Mammary epithelial cell (primary cell): ENCODE data around the gene SPATA6.

Experiments used
- EZH2 ChIP-seq: IDR thresholded peaks from 2 replicates; pipeline ENCODE4 v1.6.1; 2012; ENCODE audit warnings: low read length, inconsistent platforms, borderline replicate concordance
- TF ChIP-seq, protein P1 (sequence below), 2 donors: IDR thresholded peaks in 1 of 2; conservative IDR thresholded peaks in 1 of 2; 2 replicates each; pipeline ENCODE4 v1.5.1; 2011 to 2012; ENCODE audit warnings: inconsistent platforms in 2 of 2, low read length in 2 of 2, mild to moderate bottlenecking in 2 of 2, control low read depth in 1 of 2, low read depth in 1 of 2; ENCODE audit not compliant: insufficient read depth in 1 of 2; ENCODE audit errors: extremely low read depth in 1 of 2

DNA sequence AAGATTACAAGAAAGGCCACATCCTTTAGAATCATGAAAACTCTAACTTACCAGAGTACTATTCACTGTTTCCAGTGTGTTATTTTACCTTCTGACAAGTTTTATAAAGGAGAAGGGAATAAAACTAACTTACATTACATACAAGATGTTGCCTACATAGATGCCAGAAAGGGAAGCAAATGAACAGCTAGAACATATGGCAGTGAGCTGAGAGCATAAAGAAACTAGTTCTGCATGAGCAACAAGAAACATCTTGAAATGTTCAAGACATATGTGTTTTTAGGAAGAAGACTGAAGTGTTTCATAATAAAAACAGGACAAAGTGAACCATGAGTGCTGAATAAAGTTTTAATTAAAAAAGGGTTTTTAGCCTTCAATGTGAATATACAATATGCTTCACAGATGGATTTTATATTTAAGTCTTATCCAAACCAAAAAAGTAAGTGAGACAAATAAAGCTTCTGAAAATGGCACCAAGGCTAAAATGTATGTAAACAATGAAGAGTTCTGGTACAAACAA, 210.1 kb downstream of the SPATA6 start:
- TF ChIP-seq, protein P1, sequence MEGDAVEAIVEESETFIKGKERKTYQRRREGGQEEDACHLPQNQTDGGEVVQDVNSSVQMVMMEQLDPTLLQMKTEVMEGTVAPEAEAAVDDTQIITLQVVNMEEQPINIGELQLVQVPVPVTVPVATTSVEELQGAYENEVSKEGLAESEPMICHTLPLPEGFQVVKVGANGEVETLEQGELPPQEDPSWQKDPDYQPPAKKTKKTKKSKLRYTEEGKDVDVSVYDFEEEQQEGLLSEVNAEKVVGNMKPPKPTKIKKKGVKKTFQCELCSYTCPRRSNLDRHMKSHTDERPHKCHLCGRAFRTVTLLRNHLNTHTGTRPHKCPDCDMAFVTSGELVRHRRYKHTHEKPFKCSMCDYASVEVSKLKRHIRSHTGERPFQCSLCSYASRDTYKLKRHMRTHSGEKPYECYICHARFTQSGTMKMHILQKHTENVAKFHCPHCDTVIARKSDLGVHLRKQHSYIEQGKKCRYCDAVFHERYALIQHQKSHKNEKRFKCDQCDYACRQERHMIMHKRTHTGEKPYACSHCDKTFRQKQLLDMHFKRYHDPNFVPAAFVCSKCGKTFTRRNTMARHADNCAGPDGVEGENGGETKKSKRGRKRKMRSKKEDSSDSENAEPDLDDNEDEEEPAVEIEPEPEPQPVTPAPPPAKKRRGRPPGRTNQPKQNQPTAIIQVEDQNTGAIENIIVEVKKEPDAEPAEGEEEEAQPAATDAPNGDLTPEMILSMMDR (conservative IDR thresholded peaks at IDR 0.05 in 1 of 2, IDR thresholded peaks at IDR 0.05 in 1 of 2; ENCODE audit: extremely low read depth in 1 of 2, insufficient read depth in 1 of 2, low read depth in 1 of 2, low read length in 2 of 2), result no peak
- TF ChIP-seq EZH2, result no peak
